Measurements from ENCODE around the gene RAB4B. TPM values are rescaled to one million over a fixed set of nuclear protein-coding genes. Genes with fewer than 3 reads are reported as not detected.
"Not testable (repeated sequence)": the region's sequence is repeated elsewhere in the genome, so short reads cannot be mapped to it uniquely, and the experiment has no call there.

The RAB4B gene
- total RNA-seq, result 10 to 100 TPM; 52.4 to 55.4 TPM
- 1.5 to 3.8 reads per million in 2 donors for total RNA-seq

GRCh38 chr19:40777937-40778705 lies at the start of gene RAB4B:
Gene RAB4B, plus strand, starts transcription at chr19:40778247. Its CDS starts 129 bp downstream, at chr19:40778376.
- DNase-seq, result peak; percentile 99 to 100 (median 100)
- peak; percentile 87 for ATAC-seq
- H3K4me3 Mint-ChIP-seq, result peak within 1 kb of the TSS; percentile 92
- H3K36me3 Mint-ChIP-seq (ENCODE audit: low read depth), result peaks cover 14% of the 10 kb centered on the region
- peaks cover 29% of the 10 kb centered on the region for H3K4me1 Mint-ChIP-seq
- H3K9me3 ChIP-seq (ENCODE audit: control insufficient read depth, low read length, poor library complexity, severe bottlenecking), result no peaks in the 10 kb centered on the region
- no peaks in the 10 kb centered on the region for H3K27me3 Mint-ChIP-seq
- H3K27ac Mint-ChIP-seq, result peak within 1 kb of the TSS; percentile 93

GRCh38 chr19:40730065-40730464 lies 48.0 kb upstream of the RAB4B start:
- H3K27ac Mint-ChIP-seq; H3K9me3 ChIP-seq (ENCODE audit: control insufficient read depth, low read length, poor library complexity, severe bottlenecking); H3K27me3 Mint-ChIP-seq; DNase-seq; ATAC-seq; H3K4me3 Mint-ChIP-seq; H3K36me3 Mint-ChIP-seq (ENCODE audit: low read depth); H3K4me1 Mint-ChIP-seq: not testable (repeated sequence)

GRCh38 chr19:40732304-40732703 lies 45.7 kb upstream of the RAB4B start:
- not testable (repeated sequence) for H3K27me3 Mint-ChIP-seq; DNase-seq; H3K36me3 Mint-ChIP-seq (ENCODE audit: low read depth)

GRCh38 chr19:40733149-40733548 lies 44.9 kb upstream of the RAB4B start:
- Mint-ChIP-seq H3K4me1 (peaks cover 5% of the 10 kb centered on the region), H3K27ac (no peak overlapping the region), H3K4me3 (no peak overlapping the region), H3K36me3 (ENCODE audit: low read depth) (peaks cover 6% of the 10 kb centered on the region), H3K27me3 (no peaks in the 10 kb centered on the region)
- no peak for ATAC-seq
- H3K9me3 ChIP-seq (ENCODE audit: control insufficient read depth, low read length, poor library complexity, severe bottlenecking), result no peaks in the 10 kb centered on the region
- no peak for DNase-seq

More at GRCh38 chr19:40732304-40732703, 45.7 kb upstream of the RAB4B start:
- ATAC-seq; H3K4me1 Mint-ChIP-seq; H3K9me3 ChIP-seq (ENCODE audit: control insufficient read depth, low read length, poor library complexity, severe bottlenecking); H3K4me3 Mint-ChIP-seq; H3K27ac Mint-ChIP-seq: not testable (repeated sequence)

- H3K36me3 Mint-ChIP-seq (ENCODE audit: low read depth), result peaks cover 6% of the 10 kb centered on the region
- H3K9me3 ChIP-seq (ENCODE audit: control insufficient read depth, low read length, poor library complexity, severe bottlenecking), result no peaks in the 10 kb centered on the region
- H3K4me3 Mint-ChIP-seq, result no peak overlapping the region
- H3K4me1 Mint-ChIP-seq, result peaks cover 5% of the 10 kb centered on the region
- no peak for ATAC-seq
- DNase-seq, result no peak
- H3K27me3 Mint-ChIP-seq, result no peaks in the 10 kb centered on the region
- peak overlapping the region; percentile 86 for H3K27ac Mint-ChIP-seq
These were observed 42.9 kb upstream of the RAB4B start for GRCh38 chr19:40735013-40735771.

- Mint-ChIP-seq H3K4me3 (no peak overlapping the region), H3K4me1 (peaks cover 5% of the 10 kb centered on the region), H3K27ac (no peak overlapping the region), H3K27me3 (no peaks in the 10 kb centered on the region), H3K36me3 (ENCODE audit: low read depth) (peaks cover 6% of the 10 kb centered on the region)
- no peaks in the 10 kb centered on the region for H3K9me3 ChIP-seq (ENCODE audit: control insufficient read depth, low read length, poor library complexity, severe bottlenecking)
- DNase-seq (no peak), ATAC-seq (no peak)
These were observed 41.4 kb upstream of the RAB4B start for GRCh38 chr19:40736661-40737060.

GRCh38 chr19:40737102-40737644 lies 40.9 kb upstream of the RAB4B start:
- Mint-ChIP-seq H3K4me3 (no peak overlapping the region), H3K36me3 (ENCODE audit: low read depth) (peaks cover 6% of the 10 kb centered on the region), H3K4me1 (peaks cover 5% of the 10 kb centered on the region), H3K27ac (no peak overlapping the region), H3K27me3 (no peaks in the 10 kb centered on the region)
- H3K9me3 ChIP-seq (ENCODE audit: control insufficient read depth, low read length, poor library complexity, severe bottlenecking), result no peaks in the 10 kb centered on the region
- no peak for ATAC-seq
- no peak for DNase-seq

- Mint-ChIP-seq H3K36me3 (ENCODE audit: low read depth) (peaks cover 6% of the 10 kb centered on the region), H3K4me3 (no peak overlapping the region), H3K27me3 (no peaks in the 10 kb centered on the region), H3K27ac (no peak overlapping the region), H3K4me1 (peaks cover 3% of the 10 kb centered on the region)
- DNase-seq (no peak), ATAC-seq (no peak)
- H3K9me3 ChIP-seq (ENCODE audit: control insufficient read depth, low read length, poor library complexity, severe bottlenecking), result no peaks in the 10 kb centered on the region
These were observed 38.8 kb upstream of the RAB4B start for GRCh38 chr19:40739030-40739839.

- H3K4me3 Mint-ChIP-seq, result no peak overlapping the region
- H3K4me1 Mint-ChIP-seq, result peaks cover 3% of the 10 kb centered on the region
- H3K9me3 ChIP-seq (ENCODE audit: control insufficient read depth, low read length, poor library complexity, severe bottlenecking), result no peaks in the 10 kb centered on the region
- peak overlapping the region; percentile 11 for H3K27ac Mint-ChIP-seq
- no peak for ATAC-seq
- DNase-seq, result no peak
- no peaks in the 10 kb centered on the region for H3K27me3 Mint-ChIP-seq
- H3K36me3 Mint-ChIP-seq (ENCODE audit: low read depth), result peaks cover 5% of the 10 kb centered on the region
These were observed 38.0 kb upstream of the RAB4B start for GRCh38 chr19:40739871-40740703.

- no peak for DNase-seq
- Mint-ChIP-seq H3K4me3 (no peak overlapping the region), H3K27me3 (no peaks in the 10 kb centered on the region), H3K36me3 (ENCODE audit: low read depth) (no peaks in the 10 kb centered on the region), H3K27ac (peak overlapping the region; percentile 11), H3K4me1 (no peaks in the 10 kb centered on the region)
- no peak for ATAC-seq
- no peaks in the 10 kb centered on the region for H3K9me3 ChIP-seq (ENCODE audit: control insufficient read depth, low read length, poor library complexity, severe bottlenecking)
These were observed 37.3 kb upstream of the RAB4B start for GRCh38 chr19:40740747-40741146.

- Mint-ChIP-seq H3K36me3 (ENCODE audit: low read depth) (no peaks in the 10 kb centered on the region), H3K27me3 (no peaks in the 10 kb centered on the region), H3K4me1 (no peaks in the 10 kb centered on the region), H3K27ac (peak overlapping the region; percentile 11), H3K4me3 (no peak overlapping the region)
- DNase-seq, result no peak
- no peaks in the 10 kb centered on the region for H3K9me3 ChIP-seq (ENCODE audit: control insufficient read depth, low read length, poor library complexity, severe bottlenecking)
- ATAC-seq, result no peak
These were observed 36.3 kb upstream of the RAB4B start for GRCh38 chr19:40741527-40742390.
